PC-9 (cell line): ENCODE results near the gene STXBP2. TPM values are rescaled to one million over a fixed set of nuclear protein-coding genes. Genes with fewer than 3 reads are reported as not detected.
A peak's percentile ranks its signal among the peaks of the same experiment; 100 is the strongest.

Experiments used
- Bru-seq: library from RNA; stranded (reverse); fragments of 400-500 nt; gene quantifications from one replicate; lab custom pipeline; 2021; lab: Mats Ljungman, UMichigan
- BruChase-seq, 2 experiments: library from RNA; stranded (reverse); fragments of 400-500 nt; gene quantifications; one replicate each; lab custom pipeline; 2021; lab: Mats Ljungman, UMichigan
- BruUV-seq: library from RNA; stranded (reverse); fragments of 400-500 nt; replicated peaks from 2 replicates; lab custom pipeline; 2021; lab: Mats Ljungman, UMichigan
- CTCF ChIA-PET: fragments of 300-600 bp; sonication (Branson Sonifier 250); formaldehyde crosslinking; loops from one replicate; lab custom pipeline; 2022; ENCODE audit warnings: antibody characterized with exemption; lab: Charles Lee
- POLR2A ChIA-PET: fragments of 300-600 bp; sonication (Branson Sonifier 250); formaldehyde crosslinking; loops from one replicate; lab custom pipeline; 2022; ENCODE audit warnings: antibody characterized with exemption; ENCODE audit not compliant: unreplicated experiment; lab: Charles Lee
- DNase-seq, 2 experiments: peaks; one replicate each; pipeline versions ENCODE4 v3.0.0 to v3.0.0-alpha.2; 2015 to 2022; ENCODE audit warnings: mixed read lengths in 1 of 2
- H2AFZ ChIP-seq: fragments of 200-600 bp; sonication (generic); 2 replicates; pipeline ENCODE4 v1.8.1; 2017; ENCODE audit warnings: antibody characterized with exemption
- H3F3A ChIP-seq: fragments of 200-600 bp; sonication (generic); 2 replicates; pipeline ENCODE4 v1.8.1; 2017; ENCODE audit warnings: antibody characterized with exemption, mild to moderate bottlenecking, low read depth; ENCODE audit not compliant: insufficient read depth
- H3K27ac ChIP-seq: fragments of 200-600 bp; sonication (generic); 2 replicates; pipeline ENCODE4 v1.6.1; 2016; ENCODE audit warnings: mixed run types
- H3K27me3 ChIP-seq: fragments of 200-600 bp; sonication (generic); 2 replicates; pipeline ENCODE4 v1.6.1; 2016; ENCODE audit warnings: low read depth, mixed run types; ENCODE audit not compliant: insufficient read depth
- H3K36me3 ChIP-seq: fragments of 200-600 bp; sonication (generic); 2 replicates; pipeline ENCODE4 v1.6.1; 2016; ENCODE audit warnings: low read depth, mixed run types
- H3K4me1 ChIP-seq: fragments of 200-600 bp; sonication (generic); replicated peaks from 2 replicates; pipeline ENCODE4 v1.6.1; 2016; ENCODE audit warnings: mixed run types; ENCODE audit not compliant: insufficient read depth
- H3K4me2 ChIP-seq: fragments of 200-600 bp; sonication (generic); 2 replicates; pipeline ENCODE4 v1.6.1; 2017; ENCODE audit warnings: mixed run types
- H3K4me3 ChIP-seq: fragments of 200-600 bp; sonication (generic); 2 replicates; pipeline ENCODE4 v1.6.1; 2016; ENCODE audit warnings: mixed run types
- H3K79me2 ChIP-seq: fragments of 200-600 bp; sonication (generic); 2 replicates; pipeline ENCODE4 v1.6.1; 2017; ENCODE audit warnings: low read depth, mixed run types
- H3K9me2 ChIP-seq: fragments of 200-600 bp; sonication (generic); 2 replicates; pipeline ENCODE4 v1.8.1; 2017; ENCODE audit warnings: mild to moderate bottlenecking; ENCODE audit not compliant: insufficient read depth
- H3K9me3 ChIP-seq: fragments of 200-600 bp; sonication (generic); 2 replicates; pipeline ENCODE4 v1.8.1; 2016; ENCODE audit warnings: low read depth; ENCODE audit not compliant: insufficient read depth
- H4K20me1 ChIP-seq: fragments of 200-600 bp; sonication (generic); 2 replicates; pipeline ENCODE4 v1.8.1; 2017; ENCODE audit not compliant: insufficient read depth
- EZH2 ChIP-seq: fragments of 200-600 bp; sonication (generic); IDR thresholded peaks from 2 replicates; pipeline ENCODE4 v1.8.0; 2017; ENCODE audit warnings: antibody characterized with exemption, low read depth
- intact Hi-C: fragments of 100-400 bp; cut with micrococcal nuclease; formaldehyde crosslinking; loops from one replicate; pipeline ENCODE4 v1.10.0; 2022; ENCODE audit not compliant: unreplicated experiment
- long read RNA-seq: library from polyadenylated mRNA; stranded (forward); transcript quantifications from one replicate; pipeline ENCODE4 v2.0.0, GENCODE V29; 2022
- total RNA-seq: library from RNA; stranded (reverse); gene quantifications from 2 replicates; pipeline ENCODE4 v1.2.3, GENCODE V29; 2021
- TF ChIP-seq, protein P1 (sequence below): fragments of 200-600 bp; sonication (generic); conservative IDR thresholded peaks from 2 replicates; pipeline ENCODE4 v1.6.1; 2017; ENCODE audit warnings: mixed run types, antibody characterized with exemption, mild to moderate bottlenecking, moderate library complexity

Gene STXBP2
- 148 and 201 TPM in 2 replicates for total RNA-seq
- Bru-seq, nascent RNA: percentile 61 among the genes with signal in this experiment
- percentile 76 among the genes with signal in this experiment for BruChase-seq, experiment 1, labeled RNA remaining after a 2-hour chase
- percentile 84 among the genes with signal in this experiment for BruChase-seq, experiment 2, labeled RNA remaining after a 6-hour chase
- long read RNA-seq, transcript STXBP2-201 (19 exons, 1,876 nt): major isoform, 123 of 187 reads
- long read RNA-seq, partial matches to known transcripts: 24 of 187 reads
- long read RNA-seq, other reads (novel, unspliced or antisense): 40 of 187 reads

GRCh38 chr19:7636691-7637373 lies at the start of gene STXBP2:
Gene STXBP2 (plus strand): TSS chr19:7637110. CDS start chr19:7637150, 40 bp downstream.
- Histone ChIP-seq H3K4me3 (peak within 1 kb of the TSS; percentile 89), H3F3A (peaks cover 46% of the 10 kb centered on the region), H3K9me2 (no peaks in the 10 kb centered on the region), H3K27me3 (no peaks in the 10 kb centered on the region), H4K20me1 (peaks cover 13% of the 10 kb centered on the region), H3K4me2 (peak within 1 kb of the TSS; percentile 71), H2AFZ (peak within 1 kb of the TSS; percentile 86), H3K27ac (peak within 1 kb of the TSS; percentile 37), H3K9me3 (no peaks in the 10 kb centered on the region; the same call in 1 of the 2 replicates), H3K79me2 (peaks cover 33% of the 10 kb centered on the region), H3K36me3 (no peaks in the 10 kb centered on the region), H3K4me1 (peaks cover 11% of the 10 kb centered on the region; the same call in 1 of the 2 replicates)
- ChIA-PET POLR2A (no interaction called here), CTCF (interaction anchor here (1.1 kb wide), 1 partner anchor 163 kb away, joined by 3 read pairs; no protein-coding TSS in a partner anchor)
- no peak for TF ChIP-seq EZH2
- TF ChIP-seq, protein P1, sequence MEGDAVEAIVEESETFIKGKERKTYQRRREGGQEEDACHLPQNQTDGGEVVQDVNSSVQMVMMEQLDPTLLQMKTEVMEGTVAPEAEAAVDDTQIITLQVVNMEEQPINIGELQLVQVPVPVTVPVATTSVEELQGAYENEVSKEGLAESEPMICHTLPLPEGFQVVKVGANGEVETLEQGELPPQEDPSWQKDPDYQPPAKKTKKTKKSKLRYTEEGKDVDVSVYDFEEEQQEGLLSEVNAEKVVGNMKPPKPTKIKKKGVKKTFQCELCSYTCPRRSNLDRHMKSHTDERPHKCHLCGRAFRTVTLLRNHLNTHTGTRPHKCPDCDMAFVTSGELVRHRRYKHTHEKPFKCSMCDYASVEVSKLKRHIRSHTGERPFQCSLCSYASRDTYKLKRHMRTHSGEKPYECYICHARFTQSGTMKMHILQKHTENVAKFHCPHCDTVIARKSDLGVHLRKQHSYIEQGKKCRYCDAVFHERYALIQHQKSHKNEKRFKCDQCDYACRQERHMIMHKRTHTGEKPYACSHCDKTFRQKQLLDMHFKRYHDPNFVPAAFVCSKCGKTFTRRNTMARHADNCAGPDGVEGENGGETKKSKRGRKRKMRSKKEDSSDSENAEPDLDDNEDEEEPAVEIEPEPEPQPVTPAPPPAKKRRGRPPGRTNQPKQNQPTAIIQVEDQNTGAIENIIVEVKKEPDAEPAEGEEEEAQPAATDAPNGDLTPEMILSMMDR: no peak
- no TSS peak for BruUV-seq
- peak; percentile 69 to 89 for DNase-seq
- intact Hi-C loops: no loop called here

- Histone ChIP-seq H3K36me3 (no peaks in the 10 kb centered on the region), H3K27me3 (no peaks in the 10 kb centered on the region), H3K4me1 (peaks cover 14% of the 10 kb centered on the region), H2AFZ (no peak overlapping the region), H3K4me2 (peak overlapping the region; percentile 67), H3K9me2 (no peaks in the 10 kb centered on the region), H4K20me1 (no peaks in the 10 kb centered on the region), H3K27ac (no peak overlapping the region), H3K79me2 (no peaks in the 10 kb centered on the region), H3K4me3 (no peak overlapping the region), H3F3A (peaks cover 12% of the 10 kb centered on the region), H3K9me3 (no peaks in the 10 kb centered on the region)
- intact Hi-C loops: no loop called here
- ChIA-PET POLR2A (no interaction called here), CTCF (interaction anchor here (0.6 kb wide), 1 partner anchor 21 kb away, joined by 23 read pairs; no protein-coding TSS in a partner anchor)
- DNase-seq: no peak
- TF ChIP-seq, protein P1: no peak
- TF ChIP-seq EZH2: no peak
- no TSS peak for BruUV-seq
Measured at GRCh38 chr19:7589822-7590221, 47.1 kb upstream of the STXBP2 start.

DNA sequence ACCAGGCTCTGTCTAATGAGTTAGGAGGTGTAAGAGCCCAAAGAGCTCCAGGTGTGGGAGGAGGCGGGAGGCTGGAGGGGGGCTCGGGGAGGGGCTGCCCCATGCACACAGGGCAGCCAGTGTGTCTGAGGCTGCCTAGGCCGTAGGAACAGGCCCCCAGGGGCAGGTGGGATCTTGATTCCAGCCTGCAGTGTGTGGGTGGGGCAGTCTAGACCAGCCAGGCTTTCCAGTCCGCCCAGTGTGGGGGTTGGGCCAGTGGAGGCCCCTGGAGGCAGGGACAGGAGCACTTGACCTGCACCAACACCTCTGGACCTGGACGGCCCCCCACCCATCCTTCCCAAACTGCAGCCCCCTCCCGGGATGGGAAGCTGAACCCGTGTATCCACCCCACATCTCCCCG lies 46.7 kb upstream of the STXBP2 start:
- Histone ChIP-seq H3K4me1 (peaks cover 14% of the 10 kb centered on the region), H3K79me2 (no peaks in the 10 kb centered on the region), H3K27ac (no peak overlapping the region), H3K4me3 (no peak overlapping the region), H3K36me3 (no peaks in the 10 kb centered on the region), H3K9me3 (no peaks in the 10 kb centered on the region), H3F3A (peaks cover 14% of the 10 kb centered on the region), H2AFZ (no peak overlapping the region), H3K27me3 (no peaks in the 10 kb centered on the region), H3K4me2 (peak overlapping the region; percentile 67), H3K9me2 (no peaks in the 10 kb centered on the region), H4K20me1 (no peaks in the 10 kb centered on the region)
- CTCF ChIA-PET: interaction anchor here (0.6 kb wide), 2 partner anchors 22 to 209 kb away, joined by 5 to 23 read pairs; no protein-coding TSS in a partner anchor
- TF ChIP-seq, protein P1: no peak
- TF ChIP-seq EZH2: no peak
- POLR2A ChIA-PET: no interaction called here
- BruUV-seq: no TSS peak
- intact Hi-C loops: no loop called here
- peak; percentile 48 to 69 for DNase-seq
